PFSK-1 (cell line): ENCODE results near the gene ZNF598.

Experiments
- FOXP2 ChIP-seq: optimal IDR thresholded peaks from 2 replicates; pipeline ENCODE3; 2011; ENCODE audit warnings: borderline replicate concordance, control low read depth, inconsistent platforms; ENCODE audit not compliant: insufficient read depth; ENCODE audit errors: extremely low read length, extremely low read depth
- POLR2AphosphoS5 ChIP-seq: IDR thresholded peaks from 2 replicates; pipeline ENCODE4 v1.6.1; 2012; ENCODE audit warnings: low read depth, mild to moderate bottlenecking, control low read depth, low read length, moderate library complexity
- REST ChIP-seq, 2 experiments: IDR thresholded peaks; 2 replicates each; pipeline versions ENCODE4 v1.6.1 to v1.8.0; 2011 to 2012; ENCODE audit warnings: low read depth in 2 of 2, low read length in 2 of 2, control low read depth in 1 of 2, inconsistent platforms in 1 of 2, mild to moderate bottlenecking in 1 of 2, moderate library complexity in 1 of 2; ENCODE audit not compliant: insufficient read depth in 1 of 2
- SIN3A ChIP-seq: IDR thresholded peaks from 2 replicates; pipeline ENCODE4 v1.6.1; 2012; ENCODE audit warnings: mild to moderate bottlenecking, low read length, moderate library complexity, borderline replicate concordance; ENCODE audit not compliant: insufficient read depth
- TAF1 ChIP-seq: IDR thresholded peaks from 2 replicates; pipeline ENCODE4 v1.6.1; 2012; ENCODE audit warnings: low read length, control low read depth, borderline replicate concordance; ENCODE audit not compliant: insufficient read depth

Gene ZNF598

GRCh38 chr16:2025251-2025650 is 15.6 kb upstream of the ZNF598 start:
- no peak for TF ChIP-seq POLR2AphosphoS5
- no peak for TF ChIP-seq TAF1
- no peak for TF ChIP-seq FOXP2
- TF ChIP-seq SIN3A, result no peak
- no peak for TF ChIP-seq REST (IDR thresholded peaks at IDR 0.05; ENCODE audit: insufficient read depth in 1 of 2, low read depth in 2 of 2, low read length in 2 of 2)

- TF ChIP-seq SIN3A (no peak), POLR2AphosphoS5 (no peak), REST (IDR thresholded peaks at IDR 0.05; ENCODE audit: insufficient read depth in 1 of 2, low read depth in 2 of 2, low read length in 2 of 2) (no peak), FOXP2 (no peak), TAF1 (no peak)
These were observed 14.4 kb upstream of the ZNF598 start for GRCh38 chr16:2024032-2024420.

GRCh38 chr16:2023092-2024031 is 13.7 kb upstream of the ZNF598 start:
- TF ChIP-seq FOXP2 (no peak), TAF1 (0 out of 2 replicates have a peak, but pooled peaks have one; percentile 50), POLR2AphosphoS5 (peak; percentile 76; the same call in 1 of the 2 replicates)

- TF ChIP-seq TAF1 (no peak), FOXP2 (no peak), POLR2AphosphoS5 (no peak), SIN3A (no peak; the same call in 1 of the 2 replicates), REST (IDR thresholded peaks at IDR 0.05; ENCODE audit: insufficient read depth in 1 of 2, low read depth in 2 of 2, low read length in 2 of 2) (no peak)
These were observed 13.1 kb upstream of the ZNF598 start for GRCh38 chr16:2022723-2023091.

GRCh38 chr16:2019921-2020831 is 10.6 kb upstream of the ZNF598 start:
- TF ChIP-seq FOXP2, result no peak
- no peak for TF ChIP-seq POLR2AphosphoS5
- TF ChIP-seq TAF1, result no peak
- no peak for TF ChIP-seq REST (IDR thresholded peaks at IDR 0.05; ENCODE audit: insufficient read depth in 1 of 2, low read depth in 2 of 2, low read length in 2 of 2)
- no peak for TF ChIP-seq SIN3A
